Measurements from ENCODE around the gene TCF25.
"Not testable (repeated sequence)": the region's sequence is repeated elsewhere in the genome, so short reads cannot be mapped to it uniquely, and the experiment has no call there.

The TCF25 gene

GRCh38 chr16:89873109-89873971 lies at the start of gene TCF25:
TSS of gene TCF25 (plus strand) at chr16:89873592. CDS start at chr16:89873668, 76 bp downstream.
- DNase-seq = peak; percentile 94

GRCh38 chr16:89823824-89824148 lies 49.6 kb upstream of the TCF25 start:
- not testable (repeated sequence) for DNase-seq

GRCh38 chr16:89826531-89827382 lies 46.6 kb upstream of the TCF25 start:
- DNase-seq = no peak

GRCh38 chr16:89827383-89828198 lies 45.8 kb upstream of the TCF25 start:
- DNase-seq = peak; percentile 56

- peak; percentile 86 for DNase-seq
Measured at GRCh38 chr16:89828199-89828869, 45.1 kb upstream of the TCF25 start, which contains the start of gene SPIRE2. TSS of gene SPIRE2 (plus strand) at chr16:89828475. CDS start at chr16:89828551, 76 bp downstream.

- DNase-seq = no peak
Measured at GRCh38 chr16:89828870-89829629, 44.3 kb upstream of the TCF25 start.

GRCh38 chr16:89829630-89830437 lies 43.6 kb upstream of the TCF25 start:
- no peak for DNase-seq

GRCh38 chr16:89831810-89832328 lies 41.5 kb upstream of the TCF25 start:
- DNase-seq = no peak

GRCh38 chr16:89833664-89834363 lies 39.6 kb upstream of the TCF25 start:
- not testable (repeated sequence) for DNase-seq

- not testable (repeated sequence) for DNase-seq
Measured at GRCh38 chr16:89834813-89835363, 38.5 kb upstream of the TCF25 start.

- DNase-seq = not testable (repeated sequence)
Measured at GRCh38 chr16:89836484-89836883, 36.9 kb upstream of the TCF25 start.

GRCh38 chr16:89837014-89837546 lies 36.3 kb upstream of the TCF25 start:
- no peak for DNase-seq

GRCh38 chr16:89841275-89841674 lies 32.1 kb upstream of the TCF25 start:
- no peak for DNase-seq

- DNase-seq = no peak
Measured at GRCh38 chr16:89842471-89843408, 30.7 kb upstream of the TCF25 start.

- DNase-seq = no peak
Measured at GRCh38 chr16:89843409-89844350, 29.7 kb upstream of the TCF25 start.

- DNase-seq = no peak
Measured at GRCh38 chr16:89844739-89845339, 28.6 kb upstream of the TCF25 start.

All from femur (tissue), 1 donor.